CD14-positive monocyte (primary cell): ENCODE data around the gene COCH. TPM values are rescaled to one million over a fixed set of nuclear protein-coding genes. Genes with fewer than 3 reads are reported as not detected.

ENCODE experiments used
- DNase-seq, 3 donors: peaks; one replicate each; pipeline ENCODE4 v3.0.0-alpha.2; 2011 to 2022
- H2AFZ ChIP-seq: 2 replicates; pipeline ENCODE4 v1.6.0; 2012; ENCODE audit warnings: mild to moderate bottlenecking, low read depth, low read length, inconsistent platforms; ENCODE audit not compliant: insufficient read depth, poor library complexity, severe bottlenecking
- H3K27ac ChIP-seq, 2 donors: 1 replicate in 1 of 2; 2 replicates in 1 of 2; pipeline ENCODE4 v1.5.1; 2012 to 2013; ENCODE audit warnings: low read length in 2 of 2, control low read depth in 1 of 2, inconsistent platforms in 1 of 2, low read depth in 1 of 2, mild to moderate bottlenecking in 1 of 2
- H3K27me3 ChIP-seq, 2 donors: one replicate each; pipeline versions ENCODE4 v1.6.0 to v1.6.1; 2011 to 2013; ENCODE audit warnings: low read length in 2 of 2; ENCODE audit not compliant: control insufficient read depth in 2 of 2, insufficient read depth in 2 of 2
- H3K36me3 ChIP-seq, 2 donors: replicated peaks in 1 of 2; 1 replicate in 1 of 2; 2 replicates in 1 of 2; pipeline versions ENCODE4 v1.5.1 to v1.6.1; 2012 to 2013; ENCODE audit warnings: low read length in 2 of 2, control low read depth in 1 of 2, inconsistent platforms in 1 of 2, mild to moderate bottlenecking in 1 of 2; ENCODE audit not compliant: insufficient read depth in 2 of 2, control insufficient read depth in 1 of 2
- H3K4me1 ChIP-seq, 2 donors: 1 replicate in 1 of 2; 2 replicates in 1 of 2; pipeline versions ENCODE4 v1.5.1 to v1.6.1; 2012 to 2013; ENCODE audit warnings: low read length in 2 of 2, control low read depth in 1 of 2, inconsistent platforms in 1 of 2, mild to moderate bottlenecking in 1 of 2, moderate library complexity in 1 of 2; ENCODE audit not compliant: insufficient read depth in 2 of 2, control insufficient read depth in 1 of 2
- H3K4me2 ChIP-seq: replicated peaks from 2 replicates; pipeline ENCODE3; 2012; ENCODE audit warnings: low read length, moderate library complexity, mild to moderate bottlenecking; ENCODE audit not compliant: poor library complexity, severe bottlenecking; ENCODE audit errors: extremely low read depth
- H3K4me3 ChIP-seq, 3 experiments: fragments of 200-600 bp in 1 of 3; sonication (generic) in 1 of 3; replicated peaks in 1 of 3; 1 replicate in 2 of 3; 2 replicates in 1 of 3; pipeline ENCODE4 v1.5.1; 2011 to 2013; ENCODE audit warnings: low read length in 3 of 3, mild to moderate bottlenecking in 3 of 3, control low read depth in 2 of 3, low read depth in 2 of 3, inconsistent platforms in 1 of 3, moderate library complexity in 1 of 3
- H3K79me2 ChIP-seq: 2 replicates; pipeline ENCODE4 v1.6.0; 2012; ENCODE audit warnings: mild to moderate bottlenecking, control low read depth, inconsistent platforms, low read length, moderate library complexity; ENCODE audit not compliant: insufficient read depth
- H3K9ac ChIP-seq: 2 replicates; pipeline ENCODE4 v1.6.0; 2017; ENCODE audit warnings: low read length, mild to moderate bottlenecking; ENCODE audit not compliant: insufficient read depth, poor library complexity, severe bottlenecking
- H3K9me3 ChIP-seq, 2 donors: replicated peaks in 1 of 2; 1 replicate in 1 of 2; 2 replicates in 1 of 2; pipeline versions ENCODE4 v1.5.1 to v1.6.1; 2012 to 2013; ENCODE audit warnings: low read length in 2 of 2, control low read depth in 1 of 2; ENCODE audit not compliant: control insufficient read depth in 1 of 2, insufficient read depth in 1 of 2
- H4K20me1 ChIP-seq: 2 replicates; pipeline ENCODE4 v1.6.0; 2012; ENCODE audit warnings: mild to moderate bottlenecking, low read length, control low read depth, moderate library complexity; ENCODE audit not compliant: insufficient read depth
- H3K27ac Mint-ChIP-seq, 7 donors: one replicate each; pipeline ENCODE4 v1.8.0; 2020; ENCODE audit warnings: mild to moderate bottlenecking in 7 of 7, mixed read lengths in 7 of 7, moderate library complexity in 6 of 7, inconsistent platforms in 2 of 7
- H3K27me3 Mint-ChIP-seq, 3 donors: one replicate each; pipeline ENCODE4 v1.8.0; 2021 to 2022; ENCODE audit warnings: low read depth in 3 of 3, mild to moderate bottlenecking in 3 of 3, mixed read lengths in 3 of 3, moderate library complexity in 3 of 3, inconsistent platforms in 1 of 3
- H3K36me3 Mint-ChIP-seq, 2 donors: one replicate each; pipeline ENCODE4 v1.8.0; 2020; ENCODE audit warnings: mixed read lengths in 2 of 2, inconsistent platforms in 1 of 2, mild to moderate bottlenecking in 1 of 2
- H3K4me1 Mint-ChIP-seq: one replicate; pipeline ENCODE4 v1.8.0; 2020; ENCODE audit warnings: mild to moderate bottlenecking, mixed read lengths
- H3K4me3 Mint-ChIP-seq, 2 donors: one replicate each; pipeline ENCODE4 v1.8.0; 2020; ENCODE audit warnings: mild to moderate bottlenecking in 2 of 2, mixed read lengths in 2 of 2, moderate library complexity in 1 of 2
- H3K9me3 Mint-ChIP-seq, 7 donors: one replicate each; pipeline ENCODE4 v1.8.0; 2020 to 2022; ENCODE audit warnings: mixed read lengths in 7 of 7, mild to moderate bottlenecking in 6 of 7, moderate library complexity in 6 of 7, inconsistent platforms in 2 of 7
- WGBS: methylation state at CpG from one replicate; pipeline ENCODE4 v1.1.5; 2013; ENCODE audit warnings: missing lambda C conversion rate; ENCODE audit not compliant: insufficient coverage; 5-methylcytosine and 5-hydroxymethylcytosine counted together
- intact Hi-C, 2 donors: fragments of 100-400 bp; cut with micrococcal nuclease; formaldehyde crosslinking; loops; one replicate each; pipeline versions ENCODE4 v1.15.0 to v1.15.1; 2023
- polyA plus RNA-seq, 3 donors: library from polyadenylated mRNA; depleted of rRNA in 1 of 3; unstranded in 2 of 3; stranded (reverse) in 1 of 3; fragments of 300-500 nt in 2 of 3; fragments of >200 nt in 1 of 3; fragmentation: Illumina TruSeq in 2 of 3; gene quantifications; 1 replicate in 2 of 3; 2 replicates in 1 of 3; pipeline ENCODE4 v1.2.3, GENCODE V29; 2012 to 2021
- TF ChIP-seq, protein P1 (sequence below): fragments of 200-600 bp; IDR thresholded peaks from one replicate; pipeline ENCODE4 v1.8.0; 2022; ENCODE audit warnings: antibody characterized with exemption, mild to moderate bottlenecking

The COCH gene
- polyA plus RNA-seq, 3 donors: 0.48 to 2.0 (median 0.87) TPM

DNA sequence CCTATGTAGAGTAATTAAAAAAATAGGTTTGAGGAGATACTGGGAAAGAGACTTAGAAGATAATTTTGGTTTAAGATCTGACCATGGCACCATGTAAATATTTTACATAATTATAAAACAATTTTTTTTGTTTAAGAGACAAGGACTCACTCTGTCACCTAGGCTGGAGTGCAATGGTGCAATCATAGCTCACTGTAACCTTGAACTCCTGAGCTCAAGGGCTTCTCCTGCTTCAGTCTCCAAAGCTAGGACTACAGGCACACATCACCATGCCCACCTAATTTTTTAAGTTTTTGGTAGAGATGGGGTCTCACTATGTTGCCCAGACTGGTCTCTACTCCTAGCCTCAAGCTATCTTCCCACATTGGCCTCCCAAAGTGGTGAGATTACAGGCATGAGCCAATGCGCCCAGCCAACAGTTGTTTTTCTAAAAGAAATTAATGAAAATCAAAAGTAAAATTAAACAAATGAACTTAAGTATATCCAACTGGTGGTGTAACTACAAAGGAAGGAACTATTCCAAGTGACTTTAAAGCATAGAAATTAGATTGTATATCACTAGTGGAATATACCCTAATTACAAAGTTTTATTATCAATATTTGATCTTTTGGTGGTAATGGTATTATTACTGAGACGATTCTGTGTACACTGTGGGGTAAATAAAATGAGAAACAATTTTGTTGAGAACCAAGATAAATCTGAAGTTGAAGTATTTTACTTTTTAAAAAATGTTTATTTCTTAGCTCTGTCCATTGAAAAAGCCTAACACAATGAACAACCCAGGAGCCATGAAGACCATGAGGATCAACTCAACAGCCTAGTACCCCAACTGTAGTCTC lies 29.1 kb downstream of the COCH start:
- no peaks in the 10 kb centered on the region for H3K4me1 Mint-ChIP-seq
- peaks cover 50 to 58% of the 10 kb centered on the region in 2 donors for H3K36me3 Mint-ChIP-seq
- no peaks in the 10 kb centered on the region for H3K9me3 ChIP-seq
- WGBS: no CpG with 5 or more reads among the region's 2 CpGs
- no peak overlapping the region for H3K4me3 Mint-ChIP-seq
- H3K27me3 ChIP-seq: no peaks in the 10 kb centered on the region
- H3K4me3 ChIP-seq: no peak overlapping the region
- no peaks in the 10 kb centered on the region for H4K20me1 ChIP-seq
- TF ChIP-seq, protein P1, sequence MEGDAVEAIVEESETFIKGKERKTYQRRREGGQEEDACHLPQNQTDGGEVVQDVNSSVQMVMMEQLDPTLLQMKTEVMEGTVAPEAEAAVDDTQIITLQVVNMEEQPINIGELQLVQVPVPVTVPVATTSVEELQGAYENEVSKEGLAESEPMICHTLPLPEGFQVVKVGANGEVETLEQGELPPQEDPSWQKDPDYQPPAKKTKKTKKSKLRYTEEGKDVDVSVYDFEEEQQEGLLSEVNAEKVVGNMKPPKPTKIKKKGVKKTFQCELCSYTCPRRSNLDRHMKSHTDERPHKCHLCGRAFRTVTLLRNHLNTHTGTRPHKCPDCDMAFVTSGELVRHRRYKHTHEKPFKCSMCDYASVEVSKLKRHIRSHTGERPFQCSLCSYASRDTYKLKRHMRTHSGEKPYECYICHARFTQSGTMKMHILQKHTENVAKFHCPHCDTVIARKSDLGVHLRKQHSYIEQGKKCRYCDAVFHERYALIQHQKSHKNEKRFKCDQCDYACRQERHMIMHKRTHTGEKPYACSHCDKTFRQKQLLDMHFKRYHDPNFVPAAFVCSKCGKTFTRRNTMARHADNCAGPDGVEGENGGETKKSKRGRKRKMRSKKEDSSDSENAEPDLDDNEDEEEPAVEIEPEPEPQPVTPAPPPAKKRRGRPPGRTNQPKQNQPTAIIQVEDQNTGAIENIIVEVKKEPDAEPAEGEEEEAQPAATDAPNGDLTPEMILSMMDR: no peak
- no peaks in the 10 kb centered on the region for H3K4me1 ChIP-seq
- intact Hi-C loops: no loop called here
- H3K27ac Mint-ChIP-seq: peak overlapping the region in 1 of 7 donors; percentile 39
- H3K36me3 ChIP-seq: peaks cover 54 to 88% of the 10 kb centered on the region in 2 donors
- no peak overlapping the region for H3K9ac ChIP-seq
- H3K27ac ChIP-seq: no peak overlapping the region
- H3K27me3 Mint-ChIP-seq: no peaks in the 10 kb centered on the region
- H3K9me3 Mint-ChIP-seq: no peaks in the 10 kb centered on the region
- no peak for DNase-seq
- no peak overlapping the region for H3K4me2 ChIP-seq
- H2AFZ ChIP-seq: no peak overlapping the region
- no peaks in the 10 kb centered on the region for H3K79me2 ChIP-seq

DNA sequence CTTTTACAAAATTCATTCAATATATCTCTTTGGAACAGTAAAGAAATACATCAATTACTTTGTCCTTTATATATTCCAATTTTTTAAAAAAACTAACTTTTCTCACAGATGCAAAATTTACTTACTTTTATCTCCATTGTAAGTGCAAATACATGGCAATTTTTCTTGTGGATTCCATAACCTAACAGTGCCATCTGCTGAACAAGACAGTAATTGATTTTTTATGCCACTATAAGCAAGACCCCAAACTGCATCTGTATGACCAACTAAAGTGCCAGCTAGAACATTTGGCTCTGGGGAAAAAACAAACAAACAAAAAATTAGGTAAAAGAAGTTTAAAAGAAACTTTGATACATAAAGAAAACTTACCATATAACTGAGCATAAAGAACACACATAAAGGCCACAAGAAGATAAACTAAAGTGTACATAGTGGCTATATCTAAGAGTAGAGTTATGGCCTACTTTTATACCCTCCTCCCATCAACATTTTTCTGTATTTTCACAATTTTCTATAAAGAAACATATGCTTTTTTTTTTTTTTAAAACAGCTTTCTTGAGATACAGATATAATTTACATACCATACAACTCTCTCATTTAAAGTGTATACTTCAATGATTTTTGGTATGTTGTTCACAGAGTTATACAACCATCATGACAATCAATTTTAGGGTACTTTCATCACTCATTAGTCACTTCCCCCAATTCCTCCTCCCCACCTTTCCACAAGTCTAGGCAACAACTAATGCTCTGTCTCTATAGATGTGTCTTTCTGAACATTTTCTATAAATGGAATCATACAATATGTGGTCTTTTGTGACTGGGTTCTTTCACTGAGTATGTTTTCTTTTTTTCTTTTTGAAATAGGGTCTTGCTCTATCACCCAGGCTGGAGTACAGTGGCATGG lies 32.6 kb downstream of the COCH start:
- no peak overlapping the region for H3K4me2 ChIP-seq
- H4K20me1 ChIP-seq: no peaks in the 10 kb centered on the region
- H3K27ac Mint-ChIP-seq: no peak overlapping the region
- TF ChIP-seq, protein P1: peak; percentile 17
- H3K36me3 ChIP-seq: peaks cover 72 to 95% of the 10 kb centered on the region in 2 donors
- no peaks in the 10 kb centered on the region for H3K9me3 Mint-ChIP-seq
- no peaks in the 10 kb centered on the region for H3K79me2 ChIP-seq
- H3K9ac ChIP-seq: no peak overlapping the region
- no peak overlapping the region for H3K4me3 Mint-ChIP-seq
- no peaks in the 10 kb centered on the region for H3K27me3 Mint-ChIP-seq
- no peak overlapping the region for H3K4me3 ChIP-seq
- H3K4me1 Mint-ChIP-seq: no peaks in the 10 kb centered on the region
- H2AFZ ChIP-seq: no peak overlapping the region
- no peaks in the 10 kb centered on the region for H3K27me3 ChIP-seq
- H3K4me1 ChIP-seq: no peaks in the 10 kb centered on the region
- no peaks in the 10 kb centered on the region for H3K9me3 ChIP-seq
- H3K36me3 Mint-ChIP-seq: peaks cover 38 to 44% of the 10 kb centered on the region in 2 donors
- no peak overlapping the region for H3K27ac ChIP-seq
- no peak for DNase-seq
- intact Hi-C loops: no loop called here
